Posterior cingulate gyrus (tissue), 11 donors: ENCODE measurements around the gene CNTNAP2.

Experiments used
- DNase-seq, 10 donors: peaks; one replicate each; pipeline versions ENCODE4 v3.0.0 to v3.0.0-alpha.2; 2020 to 2021; ENCODE audit warnings: mixed read lengths in 3 of 10
- intact Hi-C: fragments of 100-400 bp; cut with DNase I; formaldehyde crosslinking; loops from one replicate; pipeline ENCODE4 v1.15.1; 2023

Gene CNTNAP2

DNA sequence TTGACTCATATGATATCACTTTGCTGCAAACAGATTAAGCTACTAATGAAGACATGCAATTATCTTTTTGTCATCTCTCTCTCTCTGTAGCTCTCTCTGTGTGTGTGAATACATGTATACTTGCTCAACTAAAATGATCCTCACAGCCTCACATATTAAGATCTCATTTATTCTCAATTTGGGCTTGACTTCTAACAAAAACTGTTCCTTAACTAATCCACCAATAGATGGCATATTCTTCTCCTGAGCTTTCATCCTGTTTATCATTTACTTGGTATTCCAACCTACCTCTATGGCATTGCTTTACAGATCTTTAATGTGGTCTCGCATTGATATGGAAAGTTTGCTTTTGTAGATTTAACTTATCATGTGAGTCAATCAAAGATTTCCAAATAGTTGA, 540.4 kb downstream of the CNTNAP2 start:
- intact Hi-C loops = no loop called here

DNA sequence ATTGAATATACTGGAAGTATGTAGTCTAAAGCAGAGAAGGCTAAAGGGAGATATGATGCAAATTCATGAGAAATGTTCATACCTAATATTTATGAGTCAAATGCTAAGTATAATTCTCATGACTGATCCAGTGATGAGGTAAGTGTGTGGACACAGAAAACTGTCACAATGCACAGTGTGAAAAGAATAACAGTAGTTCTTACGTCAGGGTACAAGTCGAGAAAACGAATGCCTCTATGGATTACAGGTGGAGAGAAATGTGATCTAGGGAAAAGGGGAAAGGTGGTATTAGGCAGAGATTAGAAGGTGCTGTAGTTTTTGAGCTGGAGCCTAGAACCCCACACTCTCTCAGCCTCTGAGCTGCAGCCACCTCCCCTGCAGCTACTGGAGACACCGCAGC, 542.0 kb downstream of the CNTNAP2 start:
- DNase-seq = no peak
- intact Hi-C loops = no loop called here

More for the DNA sequence above, 540.4 kb downstream of the CNTNAP2 start:
- DNase-seq = no peak

DNA sequence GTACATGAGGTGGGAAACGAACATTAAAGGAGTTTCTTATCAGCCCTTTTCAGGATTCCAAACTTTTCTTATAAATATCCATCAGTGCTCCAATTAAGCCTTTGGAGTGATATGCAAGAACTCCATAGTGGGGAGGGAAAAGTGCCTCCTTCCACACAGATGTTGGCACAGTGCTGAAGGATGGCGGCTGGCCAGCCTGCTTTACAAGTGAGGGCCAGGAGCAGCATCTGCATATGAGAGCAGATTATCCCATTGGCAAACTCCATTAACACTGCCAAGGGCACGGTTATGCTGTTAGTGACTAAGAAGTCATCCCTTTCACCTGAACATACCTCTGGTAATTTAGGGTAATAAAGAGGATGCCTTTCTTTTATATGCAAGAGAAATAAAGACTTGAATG, 543.1 kb downstream of the CNTNAP2 start:
- intact Hi-C loops = no loop called here
- peak in 2 of 10 donors; percentile 54 to 79 for DNase-seq

DNA sequence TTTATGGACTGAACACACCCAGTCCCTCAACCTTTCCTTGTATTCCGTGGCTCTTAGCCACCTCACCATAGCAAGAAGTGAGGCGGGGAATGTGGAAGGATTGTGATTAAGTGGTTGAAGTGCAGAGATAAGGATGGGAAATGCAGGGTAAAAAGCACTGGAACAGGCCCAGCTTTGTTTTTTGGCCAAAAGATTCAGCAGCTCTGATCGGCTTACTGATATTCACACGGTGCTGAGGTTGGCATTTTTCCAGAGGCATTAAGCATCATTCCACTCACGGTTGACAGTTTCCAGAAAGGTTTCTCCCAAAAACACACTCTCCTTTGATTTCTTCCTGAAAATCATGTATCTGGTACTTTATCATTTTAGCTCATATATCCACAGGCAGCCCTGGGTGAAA, 544.2 kb downstream of the CNTNAP2 start:
- intact Hi-C loops = no loop called here
- DNase-seq = no peak

DNA sequence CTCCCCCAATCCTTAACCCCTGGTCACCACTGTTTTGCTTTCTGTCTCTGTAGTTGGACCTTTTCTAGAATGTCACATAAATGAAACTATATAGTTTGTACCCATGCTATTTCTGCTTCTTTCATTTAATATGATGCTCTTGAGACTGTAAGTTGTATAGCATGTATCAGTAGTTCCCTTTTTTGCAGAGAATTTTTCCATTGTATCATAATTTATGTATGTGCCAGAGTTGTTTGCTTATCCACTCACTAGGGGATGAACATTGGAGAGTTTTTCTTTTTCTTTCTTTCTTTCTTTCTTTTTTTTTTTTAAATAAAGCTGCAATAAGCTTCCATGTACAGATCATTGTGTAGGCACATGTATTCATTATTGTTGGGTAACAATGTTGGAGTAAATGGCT, 544.8 kb downstream of the CNTNAP2 start:
- DNase-seq = no peak
- intact Hi-C loops = no loop called here

DNA sequence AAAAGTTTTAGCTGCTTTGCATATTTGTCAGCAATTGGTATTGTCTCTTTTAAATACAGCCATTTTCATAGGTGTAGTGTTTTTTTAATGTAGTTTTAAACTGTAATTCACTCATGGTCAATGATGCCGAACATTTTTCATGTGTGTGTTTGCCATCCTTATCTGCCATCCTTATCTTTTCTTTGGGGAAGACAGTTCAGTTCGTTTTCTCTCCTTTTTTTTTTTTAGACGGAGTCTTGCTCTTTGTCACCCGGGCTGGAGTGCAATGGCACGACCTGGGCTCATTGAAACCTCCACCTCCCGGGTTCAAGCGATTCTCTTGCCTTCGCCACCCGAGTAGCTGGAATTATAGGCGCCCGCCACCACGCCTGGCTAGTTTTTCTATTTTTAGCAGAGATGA, 545.3 kb downstream of the CNTNAP2 start:
- peak in 1 of 10 donors; percentile 47 for DNase-seq
- intact Hi-C loops = no loop called here

DNA sequence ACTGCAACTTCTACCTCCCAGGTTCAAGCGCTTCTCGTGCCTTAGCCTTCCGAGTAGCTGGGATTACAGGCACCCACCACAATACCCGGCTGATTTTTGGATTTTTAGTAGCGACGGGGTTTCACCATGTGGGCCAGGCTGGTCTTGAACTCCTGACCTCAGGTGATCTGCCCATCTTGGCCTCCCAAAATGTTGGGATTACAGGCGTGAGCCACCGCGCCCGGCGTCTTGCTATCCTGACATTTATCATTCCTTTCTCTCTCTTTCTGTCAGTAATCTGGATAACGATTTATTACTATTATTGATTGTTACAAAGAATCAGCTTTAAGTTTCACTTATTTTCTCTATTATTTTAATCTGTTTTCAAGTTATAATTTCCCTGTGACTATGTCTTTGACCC, 548.4 kb downstream of the CNTNAP2 start:
- intact Hi-C loops = no loop called here
- peak in 1 of 10 donors; percentile 62 for DNase-seq

DNA sequence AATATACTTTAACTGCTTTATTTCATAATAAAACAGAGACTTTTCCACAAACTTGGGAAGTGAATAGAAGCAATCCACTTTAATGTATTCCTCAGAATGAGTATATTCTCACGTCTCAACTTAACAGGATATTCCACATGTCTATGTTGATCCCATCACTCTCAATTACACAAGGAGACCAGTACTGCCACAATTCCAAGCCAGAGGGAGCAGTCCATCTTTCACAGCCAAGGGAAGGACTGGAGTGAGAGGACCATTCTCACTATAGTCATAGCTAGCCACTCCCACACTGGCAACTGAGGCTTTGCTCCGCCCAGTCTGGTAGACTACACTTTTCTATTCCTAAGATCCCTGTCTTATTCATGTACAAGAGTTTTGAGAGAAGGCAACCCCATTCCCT, 553.9 kb downstream of the CNTNAP2 start:
- intact Hi-C loops = no loop called here
- no peak for DNase-seq

DNA sequence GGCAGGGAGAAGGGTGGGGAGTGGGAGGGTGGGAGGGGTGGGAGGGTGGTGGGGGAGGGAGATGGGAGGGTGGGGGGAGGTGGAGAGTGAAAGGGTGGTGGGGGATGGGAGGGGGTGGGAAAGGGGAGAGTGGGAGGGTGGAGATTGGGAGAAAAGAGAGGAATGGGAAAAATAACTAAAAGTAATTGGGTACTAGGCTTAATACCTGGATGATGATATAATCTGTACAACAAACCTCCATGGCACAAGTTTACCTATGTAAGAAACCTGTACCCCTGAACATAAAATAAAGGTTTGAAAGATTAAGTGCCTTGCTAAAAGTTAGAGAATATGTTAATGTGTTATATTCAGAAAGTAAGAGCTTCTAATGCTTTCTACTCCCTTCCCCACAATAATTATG, 564.9 kb downstream of the CNTNAP2 start:
- intact Hi-C loops = no loop called here
- DNase-seq = no peak

DNA sequence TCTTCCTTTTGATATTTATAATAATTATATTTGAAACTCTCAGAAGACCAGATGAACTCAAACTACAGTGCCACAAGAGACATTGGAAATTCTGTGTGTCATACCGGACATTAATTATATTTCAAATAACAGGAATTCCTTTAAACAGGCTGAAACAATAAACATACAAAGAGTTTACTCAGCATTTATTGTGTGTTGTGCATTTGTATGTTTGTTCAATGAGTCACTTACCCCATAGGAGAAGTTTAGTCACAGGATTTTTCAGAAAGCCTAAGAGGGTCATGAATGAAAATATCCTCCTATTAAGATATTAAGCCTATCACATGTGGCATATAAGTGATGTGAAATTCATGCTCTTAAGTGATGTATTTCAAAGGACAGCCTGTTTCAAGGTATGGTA, 566.8 kb downstream of the CNTNAP2 start:
- intact Hi-C loops = no loop called here

DNA sequence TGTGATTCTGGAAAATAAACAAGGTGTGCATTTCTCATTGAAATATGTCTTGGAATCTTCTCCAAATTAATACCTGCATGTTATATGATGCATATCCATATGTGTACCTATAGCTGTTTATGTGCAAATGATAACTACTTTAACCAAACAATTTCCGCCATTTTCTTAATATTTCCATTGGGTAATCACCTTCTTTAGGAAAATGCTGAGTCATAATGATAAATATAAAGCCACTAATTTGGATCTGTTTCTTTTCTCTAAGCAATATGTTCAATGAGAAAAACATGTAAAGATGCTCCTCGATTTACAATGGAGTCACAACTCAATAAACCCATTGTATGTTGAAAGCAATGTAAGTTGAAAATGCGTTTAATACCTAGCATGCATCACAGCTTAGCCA, 574.4 kb downstream of the CNTNAP2 start:
- DNase-seq = no peak
- intact Hi-C loops = no loop called here

More for the DNA sequence above, 566.8 kb downstream of the CNTNAP2 start:
- no peak for DNase-seq

DNA sequence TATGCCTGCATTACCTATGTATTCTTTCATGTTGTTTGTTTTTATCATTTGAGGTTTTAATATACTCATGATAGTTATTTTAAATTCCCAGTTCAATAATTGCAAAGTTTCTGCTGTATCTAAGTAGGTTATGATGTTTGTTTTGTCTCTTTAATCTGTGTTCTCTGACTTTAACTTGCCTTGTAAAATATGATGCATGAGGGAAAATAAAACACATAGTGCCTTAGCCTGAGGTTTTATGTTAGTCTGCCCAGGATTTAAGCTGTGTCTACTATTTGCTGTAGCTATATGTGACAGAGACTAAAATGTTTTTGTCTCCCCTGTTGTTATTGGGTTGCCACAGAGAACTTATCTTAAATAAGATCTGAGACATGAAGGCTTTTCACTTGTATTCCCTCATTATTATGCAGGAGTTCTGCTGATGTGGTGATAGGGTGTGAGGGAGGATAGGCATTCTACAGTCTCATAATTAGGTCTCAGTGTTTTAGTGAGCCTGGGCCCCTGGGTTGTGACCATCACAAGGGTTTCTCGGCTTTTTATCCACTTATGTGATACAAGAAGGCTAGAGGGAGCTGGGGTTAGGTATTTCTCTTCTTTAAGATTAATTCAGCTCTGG, 582.5 kb downstream of the CNTNAP2 start:
- DNase-seq = no peak
- intact Hi-C loops = no loop called here

DNA sequence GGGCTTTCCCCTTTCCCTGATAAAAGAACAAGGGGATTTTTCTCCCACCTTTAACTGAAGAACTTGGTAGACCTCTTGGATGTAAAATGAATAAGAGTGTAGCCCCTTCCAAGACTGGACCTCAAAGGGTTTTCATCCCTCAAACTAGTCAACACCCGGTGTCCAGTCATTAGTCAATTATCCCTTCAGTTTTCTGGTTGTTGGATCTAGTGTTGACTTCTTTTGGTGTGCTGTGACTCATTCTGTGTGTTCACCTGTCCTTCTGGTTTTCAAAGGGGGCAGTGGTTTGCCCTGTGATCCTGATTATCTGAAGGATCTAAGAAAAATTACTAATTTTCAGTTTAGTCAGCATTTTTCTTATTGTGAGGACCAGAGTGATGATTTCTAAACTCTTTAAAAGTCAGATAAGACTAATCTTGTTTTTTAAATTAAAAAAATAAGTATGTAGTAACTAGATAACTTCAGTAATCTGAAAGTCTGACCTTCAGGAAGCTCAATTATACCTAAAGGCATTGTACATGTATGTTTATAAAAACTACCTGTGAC, 583.5 kb downstream of the CNTNAP2 start:
- intact Hi-C loops = no loop called here
- DNase-seq = no peak

DNA sequence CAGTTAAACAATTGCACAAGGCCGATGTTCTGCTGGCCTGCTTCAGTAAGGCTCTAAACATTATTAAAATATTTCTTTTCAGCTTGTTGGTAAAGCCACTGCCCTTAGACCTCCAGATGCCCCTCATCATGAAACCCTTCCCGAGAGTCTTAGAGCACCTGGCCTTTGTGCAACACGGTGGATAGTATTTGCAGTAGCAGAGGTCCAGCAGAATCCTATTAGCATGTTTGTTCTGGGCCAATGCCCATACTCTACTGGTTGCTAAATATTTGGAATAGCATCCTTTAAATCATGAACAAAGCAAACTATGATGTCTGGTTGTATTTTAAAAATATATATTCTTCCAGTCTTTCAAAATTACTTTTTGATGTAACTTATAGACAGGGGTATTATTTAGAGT, 584.6 kb downstream of the CNTNAP2 start:
- DNase-seq = no peak
- intact Hi-C loops = no loop called here

DNA sequence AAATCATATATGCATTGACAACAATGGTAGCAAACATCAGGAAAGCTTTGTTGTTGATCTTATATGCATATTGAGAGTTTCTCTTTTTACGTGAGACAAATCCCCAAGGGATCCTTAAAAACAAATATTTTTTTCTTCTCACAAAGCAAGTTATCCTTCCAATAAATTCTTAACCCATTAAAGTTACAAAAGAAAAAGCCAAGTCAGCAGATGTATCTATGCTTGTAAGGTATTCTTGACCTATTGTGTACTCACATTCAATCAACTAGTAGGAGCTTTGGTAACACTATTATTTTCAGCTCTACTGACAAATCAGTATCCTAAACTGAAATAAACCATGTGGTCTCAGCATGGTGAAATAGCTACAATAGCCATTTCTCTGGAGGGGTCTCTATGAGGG, 586.3 kb downstream of the CNTNAP2 start:
- no peak for DNase-seq
- intact Hi-C loops = no loop called here

DNA sequence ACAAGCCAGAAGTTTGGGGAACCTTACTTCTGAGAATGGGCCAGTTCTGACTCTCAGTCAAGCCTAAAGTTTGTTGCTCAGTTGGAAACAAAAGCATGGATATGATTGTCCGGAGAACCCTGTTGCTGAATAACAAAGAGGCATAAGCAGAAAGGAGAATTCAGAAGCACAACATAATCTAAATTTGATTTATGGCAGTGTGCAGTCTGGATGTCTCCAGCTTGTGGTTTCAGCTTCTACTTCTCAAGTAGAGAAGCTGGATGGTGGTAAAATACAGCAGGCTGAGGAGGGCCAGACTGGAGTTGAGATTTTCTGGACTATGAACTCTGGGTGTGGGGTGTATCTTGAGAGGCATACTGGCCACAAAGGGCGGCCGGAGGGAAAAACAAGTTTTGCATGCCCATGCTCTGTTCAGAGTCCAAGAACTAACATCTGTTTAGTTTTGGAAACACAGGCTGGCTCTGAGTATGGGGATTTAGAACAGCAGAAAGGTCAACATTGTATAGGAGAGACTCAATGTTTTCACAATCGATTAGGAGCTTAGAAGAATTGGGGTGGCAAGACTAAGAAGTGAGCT, 592.9 kb downstream of the CNTNAP2 start:
- no peak for DNase-seq
- intact Hi-C loops = no loop called here

DNA sequence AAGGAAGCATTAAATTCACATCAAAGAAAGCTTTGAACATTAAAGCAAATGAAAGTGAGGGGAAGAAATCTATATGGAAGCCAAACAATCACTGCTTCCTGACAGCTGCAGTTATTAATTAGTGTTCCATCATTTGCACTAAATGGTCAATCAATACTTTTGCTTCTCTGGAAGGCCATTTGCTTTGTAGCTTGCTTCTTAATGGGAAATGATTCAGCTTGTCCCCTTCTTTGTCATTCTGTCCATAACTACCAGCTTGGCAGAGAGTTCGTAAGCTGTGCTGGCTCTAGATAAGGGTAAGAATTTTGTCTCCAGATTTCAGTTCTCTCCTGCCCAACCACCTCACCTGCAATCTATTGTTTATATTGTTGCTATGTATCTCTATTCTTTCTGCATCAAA, 596.6 kb downstream of the CNTNAP2 start:
- no peak for DNase-seq

DNA sequence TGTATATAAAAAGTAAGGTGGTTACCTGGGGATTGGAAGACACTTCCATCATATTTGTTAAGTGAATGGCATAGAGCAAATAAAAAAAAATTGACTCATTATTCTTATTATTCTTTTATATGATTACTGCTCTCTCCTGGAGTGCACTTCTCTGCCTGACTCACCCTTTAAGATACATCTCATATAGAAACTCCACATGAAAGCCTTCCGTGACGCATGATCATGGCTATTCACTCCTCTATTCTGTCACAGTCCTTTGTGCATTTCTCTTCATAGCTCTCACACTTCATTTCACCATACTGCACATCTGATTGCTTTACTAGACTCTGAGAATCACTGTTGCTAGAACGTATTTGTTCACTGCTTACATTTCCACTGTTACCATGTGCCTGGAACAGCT, 597.3 kb downstream of the CNTNAP2 start:
- intact Hi-C loops = no loop called here
- DNase-seq = no peak

More for the DNA sequence above, 596.6 kb downstream of the CNTNAP2 start:
- intact Hi-C loops = no loop called here

DNA sequence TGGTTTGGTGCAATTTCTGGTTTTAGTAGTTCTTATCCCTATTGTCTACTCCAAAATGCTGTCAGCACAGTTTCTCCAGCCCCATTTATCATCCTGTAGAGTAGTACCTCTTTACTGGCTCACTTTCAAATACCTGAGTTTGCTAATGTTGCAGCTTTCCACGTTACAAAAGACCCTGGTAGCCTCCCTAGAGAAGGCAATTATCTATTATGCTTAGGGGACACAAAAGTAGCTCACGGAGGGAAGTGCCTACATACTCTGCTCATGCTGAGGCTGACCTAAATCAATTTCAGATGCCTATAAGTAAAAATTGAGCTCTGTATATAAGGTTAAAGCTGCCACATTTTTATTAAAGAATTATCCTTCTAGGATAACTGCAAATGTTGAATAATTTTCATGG, 603.6 kb downstream of the CNTNAP2 start:
- no peak for DNase-seq
- intact Hi-C loops = no loop called here

DNA sequence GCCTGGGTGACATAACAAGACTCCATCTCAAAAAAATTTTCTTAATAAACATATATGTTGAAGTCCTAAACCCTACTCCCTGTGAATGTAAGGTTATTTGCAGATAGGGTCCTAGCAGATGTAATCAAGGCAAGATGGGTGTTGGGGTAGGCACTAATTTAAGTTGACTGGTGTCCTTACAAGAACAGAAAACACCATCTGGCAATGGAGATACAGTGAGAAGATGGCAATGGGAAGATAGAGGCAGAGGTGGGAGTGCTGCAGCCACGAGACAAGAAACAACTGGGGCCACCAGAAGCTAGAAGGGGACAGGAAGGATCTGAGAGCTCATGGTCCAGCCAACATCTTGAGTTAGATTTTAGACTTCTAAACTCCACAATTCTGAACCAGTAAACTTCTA, 606.4 kb downstream of the CNTNAP2 start:
- DNase-seq = no peak
- intact Hi-C loops = no loop called here

DNA sequence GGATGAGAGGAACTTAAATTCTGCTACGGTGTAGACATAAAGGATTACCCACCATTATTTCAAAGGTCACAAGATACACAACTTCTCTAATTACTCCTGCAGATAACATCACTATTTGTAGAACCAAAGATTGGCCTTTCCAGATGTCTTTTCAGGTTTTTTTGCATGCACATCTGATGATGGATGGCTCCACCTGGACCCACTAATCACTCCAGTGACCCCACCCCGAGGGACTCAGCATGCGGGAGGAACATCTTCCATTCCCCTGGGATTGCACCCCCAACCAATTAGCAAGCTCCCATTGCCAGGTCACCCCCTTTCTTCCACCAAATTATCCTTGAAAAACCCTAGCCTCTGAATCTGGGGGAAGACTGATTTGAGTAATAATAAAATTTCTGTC, 608.9 kb downstream of the CNTNAP2 start:
- intact Hi-C loops = no loop called here
- DNase-seq = no peak

DNA sequence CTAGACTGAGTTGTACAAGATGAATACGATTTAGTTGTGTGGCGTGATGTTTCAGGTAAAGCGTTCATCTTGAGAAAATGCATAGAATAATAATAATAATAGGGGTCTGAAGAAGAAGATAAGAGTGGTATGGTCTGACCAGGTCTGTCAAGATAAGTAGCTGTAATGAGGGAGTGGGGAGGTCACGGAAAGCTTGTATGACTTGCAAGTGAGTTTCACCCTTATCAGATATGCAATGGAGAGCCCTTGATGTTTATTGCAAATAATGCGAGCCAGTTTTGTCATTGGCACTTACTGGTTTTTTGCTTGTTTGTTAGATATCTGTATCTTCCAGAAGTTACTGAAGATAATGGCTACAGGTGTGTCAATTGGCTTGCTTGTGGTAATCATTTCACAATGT, 611.5 kb downstream of the CNTNAP2 start:
- intact Hi-C loops = no loop called here
- no peak for DNase-seq

DNA sequence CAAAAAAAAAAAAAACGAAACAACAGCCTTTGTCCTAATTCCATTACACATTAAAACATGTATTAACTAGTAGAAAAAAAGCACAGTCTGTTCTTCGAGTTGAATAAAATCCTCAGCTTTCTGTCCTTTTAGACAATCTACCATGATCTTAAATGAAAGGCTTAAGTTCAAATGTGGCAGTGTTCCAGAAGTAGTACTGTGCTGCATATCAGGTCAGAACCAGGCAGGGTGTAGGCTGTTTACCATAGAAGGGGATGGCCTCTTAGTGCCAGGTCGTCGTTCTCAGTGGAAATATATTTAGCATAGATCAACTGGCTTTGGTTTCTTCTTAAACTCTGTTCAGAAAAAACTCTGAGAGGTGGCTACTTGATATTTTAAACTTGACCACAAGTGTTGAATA, 612.0 kb downstream of the CNTNAP2 start:
- intact Hi-C loops = no loop called here
- no peak for DNase-seq
